ENCODE results near the gene JCAD. TPM values are rescaled to one million over a fixed set of nuclear protein-coding genes. Genes with fewer than 3 reads are reported as not detected.

Gene JCAD
- polyA plus RNA-seq, 1 experiment = 38.3 TPM

DNA sequence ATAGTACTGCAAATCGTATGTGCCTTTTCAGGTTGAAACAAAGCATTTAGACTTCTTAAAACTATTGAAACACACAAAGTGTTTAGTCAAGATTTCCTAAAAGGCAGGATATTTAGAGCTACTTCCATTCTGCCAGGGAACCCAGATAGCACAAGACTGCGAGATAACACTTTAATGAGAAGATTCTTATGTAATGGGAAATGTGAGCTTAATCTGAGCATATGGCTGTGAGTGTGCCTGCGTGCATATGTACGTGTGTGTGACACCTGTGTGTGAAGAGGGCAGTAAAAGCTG, 14.3 kb upstream of the JCAD start:
- CTCF ChIA-PET = no interaction called here

DNA sequence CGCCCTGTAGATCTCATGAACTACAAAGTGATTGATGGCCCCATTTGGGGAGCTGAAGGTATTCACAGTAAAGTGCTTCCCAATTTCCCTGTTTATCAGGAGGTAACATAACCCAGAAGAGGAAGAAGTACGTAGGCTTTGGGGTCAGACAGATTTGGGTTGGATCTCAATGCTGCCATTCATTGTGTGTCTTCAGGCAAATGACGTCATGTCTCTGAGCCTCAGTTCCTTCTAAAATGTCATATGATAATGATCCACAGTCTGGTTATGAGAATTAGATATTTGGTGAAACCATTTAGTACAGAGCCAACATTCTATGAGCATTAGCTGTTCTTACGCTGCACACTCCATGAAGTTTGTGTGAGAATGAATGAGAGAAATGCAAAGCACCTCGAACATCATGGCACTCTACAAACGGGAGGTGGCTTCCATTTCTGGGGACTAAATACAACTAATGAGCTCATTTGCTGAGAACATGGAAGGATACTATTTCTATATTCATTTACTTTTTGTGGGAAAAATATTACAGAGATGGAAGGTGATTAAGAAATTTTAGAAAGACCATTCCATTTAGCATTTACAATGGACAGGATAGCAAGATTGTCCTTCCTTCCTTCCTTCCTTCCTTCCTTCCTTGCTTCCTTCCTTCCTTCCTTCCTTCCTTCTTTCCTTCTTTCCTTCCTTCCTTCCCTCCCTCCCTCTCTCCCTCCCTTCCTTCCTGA, 13.8 kb upstream of the JCAD start:
- TF ChIP-seq, protein P1, sequence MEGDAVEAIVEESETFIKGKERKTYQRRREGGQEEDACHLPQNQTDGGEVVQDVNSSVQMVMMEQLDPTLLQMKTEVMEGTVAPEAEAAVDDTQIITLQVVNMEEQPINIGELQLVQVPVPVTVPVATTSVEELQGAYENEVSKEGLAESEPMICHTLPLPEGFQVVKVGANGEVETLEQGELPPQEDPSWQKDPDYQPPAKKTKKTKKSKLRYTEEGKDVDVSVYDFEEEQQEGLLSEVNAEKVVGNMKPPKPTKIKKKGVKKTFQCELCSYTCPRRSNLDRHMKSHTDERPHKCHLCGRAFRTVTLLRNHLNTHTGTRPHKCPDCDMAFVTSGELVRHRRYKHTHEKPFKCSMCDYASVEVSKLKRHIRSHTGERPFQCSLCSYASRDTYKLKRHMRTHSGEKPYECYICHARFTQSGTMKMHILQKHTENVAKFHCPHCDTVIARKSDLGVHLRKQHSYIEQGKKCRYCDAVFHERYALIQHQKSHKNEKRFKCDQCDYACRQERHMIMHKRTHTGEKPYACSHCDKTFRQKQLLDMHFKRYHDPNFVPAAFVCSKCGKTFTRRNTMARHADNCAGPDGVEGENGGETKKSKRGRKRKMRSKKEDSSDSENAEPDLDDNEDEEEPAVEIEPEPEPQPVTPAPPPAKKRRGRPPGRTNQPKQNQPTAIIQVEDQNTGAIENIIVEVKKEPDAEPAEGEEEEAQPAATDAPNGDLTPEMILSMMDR (IDR thresholded peaks at IDR 0.05; ENCODE audit: low read depth, low read length) = no peak
- CTCF ChIA-PET = interaction anchor here (0.6 kb wide), 1 partner anchor 182 kb away, joined by 6 read pairs; no protein-coding TSS in a partner anchor
- DNase-seq (ENCODE audit: low read depth, low spot score) = no peak
- Histone ChIP-seq H3K27ac (ENCODE audit: low read depth, low read length) (no peak overlapping the region), H3K4me3 (ENCODE audit: low read depth, low read length) (no peak overlapping the region), H3K27me3 (ENCODE audit: control insufficient read depth, insufficient read depth, low read length) (no peaks in the 10 kb centered on the region), H3K9me3 (ENCODE audit: control insufficient read depth, insufficient read depth, low read length) (no peaks in the 10 kb centered on the region)
- POLR2A ChIA-PET = no interaction called here

More for the DNA sequence above, 14.3 kb upstream of the JCAD start:
- Histone ChIP-seq H3K9me3 (ENCODE audit: control insufficient read depth, insufficient read depth, low read length) (no peaks in the 10 kb centered on the region), H3K4me3 (ENCODE audit: low read depth, low read length) (no peak overlapping the region), H3K27me3 (ENCODE audit: control insufficient read depth, insufficient read depth, low read length) (no peaks in the 10 kb centered on the region), H3K27ac (ENCODE audit: low read depth, low read length) (no peak overlapping the region)
- TF ChIP-seq, protein P1 (IDR thresholded peaks at IDR 0.05; ENCODE audit: low read depth, low read length) = no peak
- DNase-seq (ENCODE audit: low read depth, low spot score) = no peak
- POLR2A ChIA-PET = no interaction called here

DNA sequence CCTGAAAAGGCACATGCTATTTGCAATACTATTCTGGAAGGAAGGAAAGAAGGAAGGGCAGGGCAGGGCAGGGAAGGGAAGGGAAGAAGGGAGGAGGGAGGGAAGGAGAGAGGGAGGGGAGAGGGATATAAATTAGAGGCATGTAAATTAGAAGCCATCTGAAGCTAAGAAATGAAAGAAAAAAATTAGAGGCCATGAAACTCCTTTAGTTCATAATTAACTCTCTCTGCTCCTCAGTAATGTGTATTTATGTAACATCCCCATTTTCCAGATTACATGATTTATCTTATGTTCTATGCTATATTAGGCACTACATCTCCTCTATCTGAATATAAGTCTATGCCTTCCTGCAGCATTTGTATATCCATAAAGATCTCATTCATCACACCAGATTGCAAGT, 12.7 kb upstream of the JCAD start:
- CTCF ChIA-PET = no interaction called here
- no peak overlapping the region for H3K27ac ChIP-seq (ENCODE audit: low read depth, low read length)
- TF ChIP-seq, protein P1 (IDR thresholded peaks at IDR 0.05; ENCODE audit: low read depth, low read length) = no peak
- POLR2A ChIA-PET = no interaction called here
- no peaks in the 10 kb centered on the region for H3K9me3 ChIP-seq (ENCODE audit: control insufficient read depth, insufficient read depth, low read length)
- no peaks in the 10 kb centered on the region for H3K27me3 ChIP-seq (ENCODE audit: control insufficient read depth, insufficient read depth, low read length)
- no peak overlapping the region for H3K4me3 ChIP-seq (ENCODE audit: low read depth, low read length)
- no peak for DNase-seq (ENCODE audit: low read depth, low spot score)

GRCh38 chr10:30070001-30070685, 10.8 kb upstream of the JCAD start:
- no peak overlapping the region for H3K4me3 ChIP-seq (ENCODE audit: low read depth, low read length)
- TF ChIP-seq, protein P1 (IDR thresholded peaks at IDR 0.05; ENCODE audit: low read depth, low read length) = no peak

GRCh38 chr10:30068492-30069223, 9.3 kb upstream of the JCAD start:
- DNase-seq (ENCODE audit: low read depth, low spot score) = no peak
- Histone ChIP-seq H3K27ac (ENCODE audit: low read depth, low read length) (no peak overlapping the region), H3K27me3 (ENCODE audit: control insufficient read depth, insufficient read depth, low read length) (no peaks in the 10 kb centered on the region), H3K9me3 (ENCODE audit: control insufficient read depth, insufficient read depth, low read length) (no peaks in the 10 kb centered on the region), H3K4me3 (ENCODE audit: low read depth, low read length) (no peak overlapping the region)
- ChIA-PET POLR2A (no interaction called here), CTCF (no interaction called here)
- TF ChIP-seq, protein P1 (IDR thresholded peaks at IDR 0.05; ENCODE audit: low read depth, low read length) = no peak

More at GRCh38 chr10:30070001-30070685, 10.8 kb upstream of the JCAD start:
- Histone ChIP-seq H3K27ac (ENCODE audit: low read depth, low read length) (no peak overlapping the region), H3K9me3 (ENCODE audit: control insufficient read depth, insufficient read depth, low read length) (no peaks in the 10 kb centered on the region), H3K27me3 (ENCODE audit: control insufficient read depth, insufficient read depth, low read length) (no peaks in the 10 kb centered on the region)
- CTCF ChIA-PET = no interaction called here
- no peak for DNase-seq (ENCODE audit: low read depth, low spot score)
- POLR2A ChIA-PET = no interaction called here
